ENCODE measurements around the gene HERC2. TPM values are rescaled to one million over a fixed set of nuclear protein-coding genes. Genes with fewer than 3 reads are reported as not detected.

Gene HERC2
- total RNA-seq, 1 experiment from 2014 or later = 69.7 TPM

DNA sequence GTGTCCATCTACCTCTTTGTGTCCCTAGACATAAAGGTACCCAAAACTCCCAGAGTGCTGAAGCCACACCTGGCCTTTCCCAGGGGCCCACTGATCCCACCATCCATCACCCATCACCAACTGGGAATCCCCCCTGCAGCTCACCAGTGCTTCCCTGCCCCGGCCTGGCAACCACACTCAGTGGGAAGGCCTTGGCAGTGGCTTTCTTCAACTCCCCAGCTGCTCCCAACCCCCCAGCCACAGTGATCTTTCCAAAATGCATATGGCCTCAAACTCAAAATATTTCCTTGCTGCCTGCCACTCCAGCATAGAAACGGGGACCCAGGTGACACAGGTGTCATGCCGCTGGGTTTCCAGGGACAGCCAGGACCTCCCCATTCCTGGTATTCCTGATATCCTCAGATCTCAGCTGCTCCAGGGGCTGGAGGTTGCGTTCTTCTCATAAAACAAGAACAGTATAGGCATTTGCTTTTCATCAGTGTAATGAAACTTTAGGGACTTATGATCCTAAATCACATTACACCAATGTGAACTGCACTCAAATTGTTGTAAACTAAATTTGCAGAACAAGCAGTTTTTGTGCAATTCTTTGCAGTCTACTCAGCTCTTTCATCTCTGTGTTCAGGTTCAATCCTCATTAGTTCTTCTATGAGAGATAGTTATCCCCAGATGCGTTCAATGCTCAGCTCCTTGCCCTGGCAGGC, 224.2 kb downstream of the HERC2 start:
- ChIA-PET POLR2A (no interaction called here), CTCF (no interaction called here)
- in situ Hi-C loops (cut with HindIII; ENCODE audit: low pct_unique_long_range_greater_than_20kb, low sequenced_read_pairs) = no loop called here
- ATAC-seq (no peak), DNase-seq (ENCODE audit: low read depth, low spot score) (no peak)
- intact Hi-C loops (cut with micrococcal nuclease; ENCODE audit: unreplicated experiment) = no loop called here
- Histone ChIP-seq H3K4me3 (ENCODE audit: low read depth in 2 of 2, low read length in 2 of 2) (no peak overlapping the region), H3K36me3 (ENCODE audit: control insufficient read depth, insufficient read depth, low read length) (no peaks in the 10 kb centered on the region), H3K9me3 (ENCODE audit: control insufficient read depth, insufficient read depth, low read depth, low read length) (no peaks in the 10 kb centered on the region), H3K27ac (ENCODE audit: low read length) (no peak overlapping the region), H3K4me1 (ENCODE audit: control insufficient read depth, insufficient read depth, low read length) (peaks cover 7% of the 10 kb centered on the region; the same call in 1 of the 2 replicates), H3K27me3 (ENCODE audit: control insufficient read depth, insufficient read depth, low read length) (no peaks in the 10 kb centered on the region)
- no TSS peak for BruUV-seq (replicated peaks)
- no peak for TF ChIP-seq TCF7L2 (IDR thresholded peaks at IDR 0.05; ENCODE audit: low read depth, low read length)
- TF ChIP-seq POLR2AphosphoS5 (IDR thresholded peaks at IDR 0.05; ENCODE audit: low read depth, low read length) = no peak
- no peak for TF ChIP-seq SIN3A (IDR thresholded peaks at IDR 0.05; ENCODE audit: borderline replicate concordance, insufficient read depth, low read depth, low read length)
- TF ChIP-seq, protein P1, sequence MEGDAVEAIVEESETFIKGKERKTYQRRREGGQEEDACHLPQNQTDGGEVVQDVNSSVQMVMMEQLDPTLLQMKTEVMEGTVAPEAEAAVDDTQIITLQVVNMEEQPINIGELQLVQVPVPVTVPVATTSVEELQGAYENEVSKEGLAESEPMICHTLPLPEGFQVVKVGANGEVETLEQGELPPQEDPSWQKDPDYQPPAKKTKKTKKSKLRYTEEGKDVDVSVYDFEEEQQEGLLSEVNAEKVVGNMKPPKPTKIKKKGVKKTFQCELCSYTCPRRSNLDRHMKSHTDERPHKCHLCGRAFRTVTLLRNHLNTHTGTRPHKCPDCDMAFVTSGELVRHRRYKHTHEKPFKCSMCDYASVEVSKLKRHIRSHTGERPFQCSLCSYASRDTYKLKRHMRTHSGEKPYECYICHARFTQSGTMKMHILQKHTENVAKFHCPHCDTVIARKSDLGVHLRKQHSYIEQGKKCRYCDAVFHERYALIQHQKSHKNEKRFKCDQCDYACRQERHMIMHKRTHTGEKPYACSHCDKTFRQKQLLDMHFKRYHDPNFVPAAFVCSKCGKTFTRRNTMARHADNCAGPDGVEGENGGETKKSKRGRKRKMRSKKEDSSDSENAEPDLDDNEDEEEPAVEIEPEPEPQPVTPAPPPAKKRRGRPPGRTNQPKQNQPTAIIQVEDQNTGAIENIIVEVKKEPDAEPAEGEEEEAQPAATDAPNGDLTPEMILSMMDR (IDR thresholded peaks at IDR 0.05) = no peak
- TF ChIP-seq, protein P2, sequence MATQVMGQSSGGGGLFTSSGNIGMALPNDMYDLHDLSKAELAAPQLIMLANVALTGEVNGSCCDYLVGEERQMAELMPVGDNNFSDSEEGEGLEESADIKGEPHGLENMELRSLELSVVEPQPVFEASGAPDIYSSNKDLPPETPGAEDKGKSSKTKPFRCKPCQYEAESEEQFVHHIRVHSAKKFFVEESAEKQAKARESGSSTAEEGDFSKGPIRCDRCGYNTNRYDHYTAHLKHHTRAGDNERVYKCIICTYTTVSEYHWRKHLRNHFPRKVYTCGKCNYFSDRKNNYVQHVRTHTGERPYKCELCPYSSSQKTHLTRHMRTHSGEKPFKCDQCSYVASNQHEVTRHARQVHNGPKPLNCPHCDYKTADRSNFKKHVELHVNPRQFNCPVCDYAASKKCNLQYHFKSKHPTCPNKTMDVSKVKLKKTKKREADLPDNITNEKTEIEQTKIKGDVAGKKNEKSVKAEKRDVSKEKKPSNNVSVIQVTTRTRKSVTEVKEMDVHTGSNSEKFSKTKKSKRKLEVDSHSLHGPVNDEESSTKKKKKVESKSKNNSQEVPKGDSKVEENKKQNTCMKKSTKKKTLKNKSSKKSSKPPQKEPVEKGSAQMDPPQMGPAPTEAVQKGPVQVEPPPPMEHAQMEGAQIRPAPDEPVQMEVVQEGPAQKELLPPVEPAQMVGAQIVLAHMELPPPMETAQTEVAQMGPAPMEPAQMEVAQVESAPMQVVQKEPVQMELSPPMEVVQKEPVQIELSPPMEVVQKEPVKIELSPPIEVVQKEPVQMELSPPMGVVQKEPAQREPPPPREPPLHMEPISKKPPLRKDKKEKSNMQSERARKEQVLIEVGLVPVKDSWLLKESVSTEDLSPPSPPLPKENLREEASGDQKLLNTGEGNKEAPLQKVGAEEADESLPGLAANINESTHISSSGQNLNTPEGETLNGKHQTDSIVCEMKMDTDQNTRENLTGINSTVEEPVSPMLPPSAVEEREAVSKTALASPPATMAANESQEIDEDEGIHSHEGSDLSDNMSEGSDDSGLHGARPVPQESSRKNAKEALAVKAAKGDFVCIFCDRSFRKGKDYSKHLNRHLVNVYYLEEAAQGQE (IDR thresholded peaks at IDR 0.05; ENCODE audit: insufficient read depth in 1 of 2, low read depth in 2 of 2, low read length in 1 of 2) = no peak

DNA sequence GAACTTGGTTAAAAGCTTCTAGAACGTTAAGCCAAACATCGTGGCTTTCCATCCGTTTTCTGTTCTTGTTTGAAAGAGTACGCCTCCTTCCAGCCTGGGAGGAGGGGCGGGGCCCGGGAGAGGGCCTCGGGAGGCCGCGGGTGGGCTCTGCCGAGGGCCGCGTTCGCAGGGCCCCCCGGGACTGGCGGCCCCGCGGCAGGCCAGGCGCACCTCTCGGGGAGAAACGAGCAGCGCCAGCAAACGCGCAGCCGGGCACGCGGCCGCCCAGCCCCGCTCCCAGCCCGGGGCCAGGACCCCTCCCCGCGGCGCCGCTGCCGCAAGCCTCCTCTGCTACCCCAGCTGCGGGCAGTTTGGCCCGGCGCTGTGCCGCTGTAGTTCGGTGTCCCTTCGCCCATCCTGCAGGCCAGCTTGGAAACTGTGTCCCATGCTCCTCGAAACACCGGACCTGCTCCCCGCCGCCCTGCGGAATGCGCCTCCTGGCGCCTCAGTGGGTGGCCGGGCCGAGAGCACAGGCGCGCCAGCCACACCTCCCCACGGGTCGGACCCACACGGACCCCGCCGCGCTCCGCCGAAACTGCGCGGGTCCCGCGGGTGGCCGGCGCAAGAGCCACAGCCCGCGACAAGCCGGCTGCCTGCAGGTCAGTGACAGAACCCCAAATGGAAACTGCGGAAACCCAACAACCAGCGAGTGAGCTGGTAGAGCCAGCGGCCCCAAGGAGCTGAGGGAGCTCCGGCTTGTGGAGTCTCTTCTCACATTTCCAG, 225.1 kb downstream of the HERC2 start:
- in situ Hi-C loops (cut with HindIII; ENCODE audit: low pct_unique_long_range_greater_than_20kb, low sequenced_read_pairs) = no loop called here
- no peak for ATAC-seq
- CTCF ChIA-PET = no interaction called here
- DNase-seq (ENCODE audit: low read depth, low spot score) = no peak
- peaks cover 7% of the 10 kb centered on the region; the same call in 1 of the 2 replicates for H3K4me1 ChIP-seq (ENCODE audit: control insufficient read depth, insufficient read depth, low read length)
- BruUV-seq (replicated peaks) = no TSS peak
- intact Hi-C loops (cut with micrococcal nuclease; ENCODE audit: unreplicated experiment) = no loop called here
- H3K27ac ChIP-seq (ENCODE audit: low read length) = no peak overlapping the region; the same call in 1 of the 2 replicates
- no peaks in the 10 kb centered on the region for H3K9me3 ChIP-seq (ENCODE audit: control insufficient read depth, insufficient read depth, low read depth, low read length)
- TF ChIP-seq, protein P2 (IDR thresholded peaks at IDR 0.05; ENCODE audit: insufficient read depth in 1 of 2, low read depth in 2 of 2, low read length in 1 of 2) = no peak
- TF ChIP-seq TCF7L2 (IDR thresholded peaks at IDR 0.05; ENCODE audit: low read depth, low read length) (no peak), SIN3A (IDR thresholded peaks at IDR 0.05; ENCODE audit: borderline replicate concordance, insufficient read depth, low read depth, low read length) (no peak)
- POLR2A ChIA-PET = no interaction called here
- H3K36me3 ChIP-seq (ENCODE audit: control insufficient read depth, insufficient read depth, low read length) = no peaks in the 10 kb centered on the region
- no peaks in the 10 kb centered on the region for H3K27me3 ChIP-seq (ENCODE audit: control insufficient read depth, insufficient read depth, low read length)
- H3K4me3 ChIP-seq (ENCODE audit: low read depth in 2 of 2, low read length in 2 of 2) = peak overlapping the region; percentile 42 to 72
